C4-2B (cell line): ENCODE results near the gene ESRRA.

Experiments
- H3K27ac ChIP-seq: fragments of 450-650 bp; 2 replicates; pipeline ENCODE4 v1.5.1; 2017
- ZFX ChIP-seq: fragments of 450-650 bp; IDR thresholded peaks from 2 replicates; pipeline ENCODE4 v1.6.1; 2017
- TF ChIP-seq, protein P1 (sequence below): fragments of 450-650 bp; conservative IDR thresholded peaks from 2 replicates; pipeline ENCODE4 v1.5.1; 2017; ENCODE audit warnings: mild to moderate bottlenecking

ESRRA gene

DNA sequence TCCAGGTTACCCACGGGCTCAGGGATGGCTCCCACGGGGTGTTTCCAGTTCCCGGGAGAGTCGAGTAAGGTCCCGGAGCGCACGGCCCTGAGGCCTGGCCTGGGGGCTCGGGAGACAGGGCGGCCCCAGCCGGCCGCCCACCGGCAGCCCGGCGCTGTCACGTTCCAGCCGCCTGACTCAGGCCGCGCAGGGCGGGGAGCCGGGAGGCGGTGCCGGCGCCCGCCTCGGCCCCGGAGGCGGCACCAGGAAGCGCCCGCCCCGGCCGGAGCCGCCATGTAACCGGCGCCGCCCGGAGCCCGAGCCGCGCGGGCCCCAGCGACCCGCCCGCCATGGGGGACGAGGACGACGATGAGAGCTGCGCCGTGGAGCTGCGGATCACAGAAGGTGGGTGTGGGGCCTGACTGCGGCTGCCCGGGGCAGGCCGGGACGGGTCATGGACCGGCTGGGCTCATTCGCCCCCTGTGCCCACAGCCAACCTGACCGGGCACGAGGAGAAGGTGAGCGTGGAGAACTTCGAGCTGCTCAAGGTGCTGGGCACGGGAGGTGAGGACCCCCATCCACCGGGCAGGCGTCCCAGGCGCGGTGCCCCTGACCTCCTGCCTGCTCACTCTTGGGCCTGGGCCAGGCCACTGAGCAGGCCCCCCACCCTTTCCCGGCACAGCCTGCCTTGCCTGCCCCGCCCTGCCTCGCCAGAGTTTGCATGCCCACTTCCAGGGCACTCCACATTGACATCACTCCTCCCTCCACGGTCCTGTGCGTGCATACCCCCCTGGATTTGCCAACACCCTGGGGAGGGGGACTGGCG is 53.8 kb downstream of the ESRRA start, which contains the start of gene RPS6KA4:
Gene RPS6KA4, plus strand, starts transcription at position 256 of the 805 bp plus-strand sequence. Its CDS starts 74 bp downstream, at position 330.
- TF ChIP-seq ZFX, result peak; percentile 68; the same call in 1 of the 2 replicates
- TF ChIP-seq, protein P1, sequence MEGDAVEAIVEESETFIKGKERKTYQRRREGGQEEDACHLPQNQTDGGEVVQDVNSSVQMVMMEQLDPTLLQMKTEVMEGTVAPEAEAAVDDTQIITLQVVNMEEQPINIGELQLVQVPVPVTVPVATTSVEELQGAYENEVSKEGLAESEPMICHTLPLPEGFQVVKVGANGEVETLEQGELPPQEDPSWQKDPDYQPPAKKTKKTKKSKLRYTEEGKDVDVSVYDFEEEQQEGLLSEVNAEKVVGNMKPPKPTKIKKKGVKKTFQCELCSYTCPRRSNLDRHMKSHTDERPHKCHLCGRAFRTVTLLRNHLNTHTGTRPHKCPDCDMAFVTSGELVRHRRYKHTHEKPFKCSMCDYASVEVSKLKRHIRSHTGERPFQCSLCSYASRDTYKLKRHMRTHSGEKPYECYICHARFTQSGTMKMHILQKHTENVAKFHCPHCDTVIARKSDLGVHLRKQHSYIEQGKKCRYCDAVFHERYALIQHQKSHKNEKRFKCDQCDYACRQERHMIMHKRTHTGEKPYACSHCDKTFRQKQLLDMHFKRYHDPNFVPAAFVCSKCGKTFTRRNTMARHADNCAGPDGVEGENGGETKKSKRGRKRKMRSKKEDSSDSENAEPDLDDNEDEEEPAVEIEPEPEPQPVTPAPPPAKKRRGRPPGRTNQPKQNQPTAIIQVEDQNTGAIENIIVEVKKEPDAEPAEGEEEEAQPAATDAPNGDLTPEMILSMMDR, result no peak

DNA sequence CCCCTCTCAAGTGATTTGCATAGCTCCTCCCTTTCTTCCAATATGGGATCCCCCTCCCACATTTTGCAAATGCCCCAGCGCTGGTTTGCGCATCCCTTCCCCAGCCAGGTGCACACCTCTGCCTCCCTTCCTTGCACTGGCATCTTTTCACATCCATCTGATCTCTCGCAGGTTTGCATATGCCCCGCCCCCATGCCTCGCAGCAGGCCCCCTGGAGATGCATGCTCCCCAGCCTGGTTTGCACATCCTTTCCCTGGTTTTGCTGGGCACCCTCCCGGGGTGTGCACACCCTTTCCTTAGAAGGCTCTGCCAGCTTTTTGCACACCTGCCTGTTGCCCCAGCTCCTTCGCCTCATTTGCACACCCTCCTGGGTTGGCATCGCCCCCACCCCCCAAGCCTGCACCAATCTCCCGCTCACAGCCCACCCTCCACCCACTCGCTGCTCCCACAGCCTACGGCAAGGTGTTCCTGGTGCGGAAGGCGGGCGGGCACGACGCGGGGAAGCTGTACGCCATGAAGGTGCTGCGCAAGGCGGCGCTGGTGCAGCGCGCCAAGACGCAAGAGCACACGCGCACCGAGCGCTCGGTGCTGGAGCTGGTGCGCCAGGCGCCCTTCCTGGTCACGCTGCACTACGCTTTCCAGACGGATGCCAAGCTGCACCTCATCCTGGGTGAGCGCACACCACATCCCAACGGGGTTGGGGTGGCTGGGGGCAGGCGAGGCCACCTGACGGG is 54.6 kb downstream of the ESRRA start:
- no peak for TF ChIP-seq ZFX
- TF ChIP-seq, protein P1, result no peak

More for the DNA sequence above, 53.8 kb downstream of the ESRRA start, which contains the start of gene RPS6KA4:
- H3K27ac ChIP-seq, result peak within 1 kb of the TSS; percentile 97

DNA sequence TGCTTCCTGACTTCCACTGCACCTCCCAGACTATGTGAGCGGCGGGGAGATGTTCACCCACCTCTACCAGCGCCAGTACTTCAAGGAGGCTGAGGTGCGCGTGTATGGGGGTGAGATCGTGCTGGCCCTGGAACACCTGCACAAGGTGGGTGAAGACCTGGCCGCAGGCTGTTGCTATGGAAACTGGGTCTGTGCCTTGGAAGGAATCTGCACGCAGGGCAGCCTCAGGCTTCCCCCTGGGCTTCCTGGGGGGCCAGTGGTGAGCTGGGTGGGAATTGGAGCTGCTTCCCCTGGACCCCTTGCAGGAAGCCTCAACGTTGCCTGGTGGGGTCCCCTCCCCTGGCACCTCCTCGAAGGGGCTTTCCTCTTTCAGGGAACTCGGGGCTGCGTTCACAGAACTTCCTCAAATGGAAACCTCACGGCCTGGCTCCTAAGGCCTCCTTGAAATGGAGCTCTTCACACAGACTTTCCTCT is 55.2 kb downstream of the ESRRA start:
- TF ChIP-seq, protein P1, result no peak
- no peak for TF ChIP-seq ZFX
- H3K27ac ChIP-seq, result peak overlapping the region; percentile 97; the same call in 1 of the 2 replicates

More for the DNA sequence above, 54.6 kb downstream of the ESRRA start:
- H3K27ac ChIP-seq, result peak overlapping the region; percentile 97

DNA sequence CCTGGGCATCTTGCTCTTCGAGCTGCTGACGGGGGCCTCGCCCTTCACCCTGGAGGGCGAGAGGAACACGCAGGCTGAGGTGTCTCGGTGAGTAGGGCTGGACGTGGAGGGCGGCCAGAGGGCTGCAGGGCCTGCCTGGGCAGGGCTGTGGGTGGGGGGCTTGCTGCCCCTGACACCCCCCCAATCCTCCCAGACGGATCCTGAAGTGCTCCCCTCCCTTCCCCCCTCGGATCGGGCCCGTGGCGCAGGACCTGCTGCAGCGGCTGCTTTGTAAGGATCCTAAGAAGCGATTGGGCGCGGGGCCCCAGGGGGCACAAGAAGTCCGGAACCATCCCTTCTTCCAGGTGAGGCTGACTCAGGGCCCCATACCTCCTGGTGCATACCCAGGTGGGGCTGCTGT is 56.3 kb downstream of the ESRRA start:
- no peak overlapping the region for H3K27ac ChIP-seq
- no peak for TF ChIP-seq ZFX

DNA sequence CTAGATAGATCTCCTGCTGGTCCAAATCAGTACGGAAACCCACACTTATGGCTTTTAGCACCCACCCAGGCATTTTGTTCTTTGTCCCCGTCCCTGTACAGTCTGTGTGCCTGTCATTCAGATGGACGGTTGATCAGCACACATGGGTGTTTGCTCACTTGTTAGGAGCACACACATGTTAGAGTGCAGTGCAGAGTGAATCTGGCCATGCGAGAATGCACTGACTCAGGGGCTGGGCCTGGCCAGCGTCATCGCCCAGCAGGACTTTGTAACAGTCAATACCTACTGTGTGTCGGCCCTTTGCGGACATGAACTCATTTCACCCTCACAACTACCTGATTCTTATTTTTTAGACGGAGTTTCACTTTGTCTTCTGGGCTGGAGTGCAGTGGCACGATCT is 57.0 kb downstream of the ESRRA start:
- H3K27ac ChIP-seq, result no peak overlapping the region
- no peak for TF ChIP-seq ZFX

DNA sequence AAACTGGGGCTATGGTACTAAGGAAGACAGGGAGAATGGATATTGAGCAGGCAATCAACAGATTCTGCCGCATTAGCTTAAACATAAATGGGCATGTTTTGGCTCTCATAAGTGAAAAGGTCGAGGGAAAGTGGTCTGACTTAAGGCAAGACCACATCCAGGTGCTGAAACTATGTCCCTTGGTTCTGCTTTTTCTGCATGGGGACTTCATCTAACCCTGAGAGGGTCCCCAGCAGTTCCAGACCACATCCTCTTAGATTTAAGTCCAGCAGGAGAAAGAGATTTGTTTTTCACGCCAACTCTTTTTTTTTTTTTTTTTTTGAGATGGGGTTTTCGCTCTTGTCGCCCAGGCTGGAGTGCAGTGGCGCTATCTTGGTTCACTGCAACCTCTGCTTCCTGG is 59.1 kb downstream of the ESRRA start:
- TF ChIP-seq, protein P1, result no peak
- no peak for TF ChIP-seq ZFX
- H3K27ac ChIP-seq, result no peak overlapping the region

DNA sequence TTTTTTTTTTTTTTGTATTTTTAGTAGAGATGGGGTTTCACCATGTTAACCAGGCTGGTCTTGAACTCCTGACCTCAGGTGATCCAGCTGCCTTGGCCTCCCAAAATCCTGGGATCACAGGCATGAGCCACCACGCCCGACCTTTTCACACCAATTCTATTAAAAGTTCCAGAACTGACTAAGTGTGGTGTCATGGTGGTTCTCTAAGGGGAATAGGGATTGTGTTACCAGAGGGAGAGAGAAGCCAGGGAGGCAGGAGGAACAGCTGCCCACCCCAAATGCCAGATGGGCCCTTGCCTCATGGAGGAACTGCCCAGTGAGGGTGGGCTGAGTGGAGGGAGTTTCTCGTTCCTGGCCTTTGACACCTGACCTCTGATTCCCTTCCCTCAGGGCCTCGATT is 59.6 kb downstream of the ESRRA start:
- no peak overlapping the region for H3K27ac ChIP-seq
- TF ChIP-seq, protein P1, result no peak
- TF ChIP-seq ZFX, result no peak
